GM19023 (cell line): ENCODE data around the gene HOXA7.

Experiments used
- ATAC-seq: cut with Tn5 transposase; IDR thresholded peaks from one replicate; pipeline ENCODE4 v1.9.1; 2021; ENCODE audit warnings: mild to moderate bottlenecking, moderate library complexity; ENCODE audit not compliant: unreplicated experiment

The HOXA7 gene

GRCh38 chr7:27122077-27122910 lies 34.2 kb downstream of the HOXA7 start:
- no peak for ATAC-seq

GRCh38 chr7:27121684-27122076 lies 34.8 kb downstream of the HOXA7 start:
- ATAC-seq, result no peak

GRCh38 chr7:27119412-27119911 lies 37.0 kb downstream of the HOXA7 start:
- ATAC-seq, result no peak

- no peak for ATAC-seq
Measured at GRCh38 chr7:27118580-27118979, 37.9 kb downstream of the HOXA7 start.

GRCh38 chr7:27117887-27118491 lies 38.5 kb downstream of the HOXA7 start:
- ATAC-seq, result no peak

GRCh38 chr7:27116962-27117886 lies 39.3 kb downstream of the HOXA7 start:
- ATAC-seq, result no peak

- ATAC-seq, result no peak
Measured at GRCh38 chr7:27116031-27116961, 40.2 kb downstream of the HOXA7 start.

GRCh38 chr7:27115221-27116026 lies 41.1 kb downstream of the HOXA7 start:
- ATAC-seq, result no peak

- no peak for ATAC-seq
Measured at GRCh38 chr7:27114881-27115220, 41.6 kb downstream of the HOXA7 start.

GRCh38 chr7:27113991-27114769 lies 42.3 kb downstream of the HOXA7 start:
- ATAC-seq, result no peak

GRCh38 chr7:27112955-27113949 lies 43.2 kb downstream of the HOXA7 start:
- ATAC-seq, result no peak

GRCh38 chr7:27112361-27112760 lies 44.1 kb downstream of the HOXA7 start:
- ATAC-seq, result no peak

GRCh38 chr7:27111751-27112277 lies 44.7 kb downstream of the HOXA7 start:
- ATAC-seq, result no peak

GRCh38 chr7:27111042-27111750 lies 45.3 kb downstream of the HOXA7 start:
- ATAC-seq, result no peak

- ATAC-seq, result no peak
Measured at GRCh38 chr7:27110186-27111031, 46.1 kb downstream of the HOXA7 start.
